ENCODE measurements around the gene PRKAG2.
"Not testable (repeated sequence)": the region's sequence is repeated elsewhere in the genome, so short reads cannot be mapped to it uniquely, and the experiment has no call there.

PRKAG2 gene

DNA sequence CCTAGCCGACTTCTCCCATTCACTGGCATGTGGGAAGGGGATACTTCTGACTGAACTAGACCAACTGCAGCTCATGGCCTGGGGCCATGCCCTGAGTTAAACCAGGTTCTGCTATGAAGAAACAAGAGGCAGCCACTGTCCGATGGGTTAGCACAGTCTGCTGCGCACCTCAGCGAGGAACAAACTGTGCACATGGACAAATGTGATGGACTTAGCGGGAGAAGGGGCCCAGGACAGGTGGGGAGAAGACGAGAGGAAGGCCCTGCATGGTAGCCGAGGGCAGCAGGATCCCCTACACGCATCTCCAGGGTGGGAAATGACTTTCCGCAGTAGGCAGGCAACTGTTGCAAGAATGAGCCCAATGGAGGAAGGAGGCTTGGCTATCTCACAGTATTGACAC, 115.0 kb downstream of the PRKAG2 start:
- DNase-seq = no peak

GRCh38 chr7:151761231-151761630, 115.7 kb downstream of the PRKAG2 start:
- DNase-seq = no peak

GRCh38 chr7:151759591-151760042, 117.3 kb downstream of the PRKAG2 start:
- peak; percentile 58 for DNase-seq

DNA sequence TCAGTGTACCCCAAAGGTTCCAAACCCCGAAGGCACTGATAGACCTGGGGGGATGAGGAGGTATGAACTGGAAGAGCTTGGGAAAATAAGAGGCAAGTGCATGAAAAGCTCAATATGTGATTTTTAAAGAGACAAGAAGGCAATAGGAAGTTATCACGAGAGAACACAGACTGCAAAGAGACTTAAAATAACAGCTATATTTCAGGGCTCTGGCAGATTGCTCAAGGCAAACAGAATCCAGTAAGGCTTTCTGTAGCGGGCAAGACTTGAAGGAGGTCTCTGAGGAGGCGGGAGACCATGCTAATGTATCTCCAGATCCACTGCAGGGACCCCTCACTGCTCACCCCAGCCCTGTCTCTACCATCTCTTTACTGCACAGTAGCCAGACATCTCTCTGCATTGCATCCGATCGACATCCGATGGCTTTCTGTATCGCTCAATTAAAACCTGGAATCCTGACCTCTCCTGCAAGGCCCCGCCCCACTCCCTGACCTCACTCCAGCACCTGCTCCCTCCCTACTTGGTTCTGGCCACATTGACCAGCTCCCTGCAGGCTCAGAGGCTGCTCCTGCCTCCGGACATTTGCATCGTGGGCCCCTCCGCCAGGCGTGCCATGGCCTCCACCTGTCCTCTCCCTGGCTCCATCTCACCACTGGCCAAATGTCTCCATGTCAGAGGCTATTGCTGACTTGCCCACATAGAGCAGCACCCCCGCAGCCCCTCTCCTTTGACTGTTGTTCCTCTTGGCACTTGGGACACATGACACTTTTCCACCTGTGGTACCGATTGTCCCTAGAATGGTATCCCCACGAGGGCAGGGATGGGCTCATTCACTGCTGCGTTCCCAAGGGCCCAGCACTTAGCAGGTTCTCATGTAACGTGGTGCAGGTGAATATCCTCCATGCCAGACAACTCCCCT, 118.0 kb downstream of the PRKAG2 start:
- no peak for DNase-seq

DNA sequence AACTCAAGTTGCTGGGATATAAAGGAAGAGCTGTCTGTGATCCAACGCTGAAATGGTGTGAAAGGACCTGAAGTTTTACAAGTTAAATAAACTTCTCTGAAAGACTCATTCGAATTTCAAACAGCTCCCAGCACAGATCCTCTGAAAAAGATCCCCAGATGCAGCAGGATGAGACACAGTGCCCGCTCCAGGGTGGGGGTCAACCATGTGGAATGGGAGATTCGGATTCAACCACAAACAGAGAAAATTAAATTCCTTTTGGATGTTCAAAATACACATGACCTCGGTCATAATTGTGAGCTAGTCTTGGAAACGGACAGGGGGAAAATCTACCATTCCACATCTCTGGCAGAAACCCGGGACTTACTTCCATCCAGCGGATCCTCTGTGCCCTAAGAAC, 119.6 kb downstream of the PRKAG2 start:
- DNase-seq = no peak

DNA sequence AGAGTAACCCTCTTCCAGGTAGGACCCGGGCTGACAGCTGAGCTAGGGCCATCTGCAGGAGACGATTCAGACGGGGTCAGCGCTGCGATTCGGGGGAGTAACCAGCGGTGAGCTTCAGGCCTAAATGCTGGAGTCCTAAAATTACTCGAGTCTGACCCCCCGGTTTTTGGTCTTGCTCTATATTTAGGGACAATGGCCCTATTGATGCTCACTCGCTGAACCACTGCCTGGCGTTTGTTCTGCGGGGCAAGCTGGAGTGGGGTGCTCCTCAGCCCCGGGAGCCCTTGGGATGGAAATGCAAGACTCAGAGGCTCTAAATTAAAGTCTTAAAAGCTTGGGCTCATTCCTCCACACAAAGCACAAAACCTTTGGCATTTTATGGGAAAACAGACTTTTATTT, 120.0 kb downstream of the PRKAG2 start:
- DNase-seq = no peak

GRCh38 chr7:151756076-151756731, 120.7 kb downstream of the PRKAG2 start:
- peak; percentile 70 for DNase-seq

GRCh38 chr7:151755131-151755801, 121.6 kb downstream of the PRKAG2 start:
- no peak for DNase-seq

DNA sequence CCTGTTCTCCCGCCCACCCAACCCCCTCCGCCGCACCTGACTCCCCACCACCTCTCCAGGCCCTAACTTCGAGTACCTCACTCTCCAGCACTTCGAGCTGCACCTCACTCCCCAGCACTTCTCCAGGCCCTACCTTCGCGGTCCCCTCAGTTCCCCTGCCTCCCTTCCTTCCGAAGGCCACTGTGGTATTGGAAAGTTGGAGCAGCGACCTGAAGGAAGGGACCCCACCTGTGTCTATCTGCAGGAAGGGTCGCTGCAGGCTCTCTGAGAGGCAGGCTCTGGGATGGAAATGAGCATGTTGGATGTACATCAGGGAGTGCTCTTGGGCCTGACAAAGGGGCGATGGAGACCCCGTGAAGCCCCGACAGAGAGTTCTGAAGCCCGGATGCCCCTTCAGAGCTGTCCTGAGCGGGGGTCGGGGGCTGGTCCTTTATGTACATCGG, 122.2 kb downstream of the PRKAG2 start:
- no peak for DNase-seq

DNA sequence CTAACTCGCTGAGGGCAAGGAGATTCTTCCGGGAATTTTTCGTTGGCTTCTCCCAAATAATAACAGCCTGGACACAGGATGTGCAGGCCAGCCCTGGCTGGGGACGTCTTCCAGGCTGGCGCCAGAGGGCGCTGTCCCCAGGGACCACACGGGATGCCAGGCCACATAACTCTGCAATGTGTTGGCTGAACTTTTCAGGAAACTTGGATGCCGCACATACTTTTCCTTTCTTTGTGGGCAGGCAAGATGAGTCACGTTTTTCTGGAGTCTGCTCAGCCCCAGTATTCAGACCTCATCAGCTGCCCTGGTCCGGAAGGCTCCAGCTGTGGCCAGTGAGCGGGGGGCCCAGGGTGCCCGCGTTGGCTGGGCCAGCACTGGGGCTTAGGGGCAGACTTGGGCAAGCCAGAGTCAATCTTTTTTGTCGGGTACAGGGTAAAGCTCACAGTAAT, 122.7 kb downstream of the PRKAG2 start:
- no peak for DNase-seq

- no peak for DNase-seq
These were observed 123.9 kb downstream of the PRKAG2 start for GRCh38 chr7:151752816-151753595.

GRCh38 chr7:151752037-151752436, 124.9 kb downstream of the PRKAG2 start:
- DNase-seq = no peak

GRCh38 chr7:151748733-151749132, 128.2 kb downstream of the PRKAG2 start:
- DNase-seq = no peak

GRCh38 chr7:151748021-151748420, 128.9 kb downstream of the PRKAG2 start:
- not testable (repeated sequence) for DNase-seq

GRCh38 chr7:151745706-151746105, 131.2 kb downstream of the PRKAG2 start:
- DNase-seq = no peak

DNA sequence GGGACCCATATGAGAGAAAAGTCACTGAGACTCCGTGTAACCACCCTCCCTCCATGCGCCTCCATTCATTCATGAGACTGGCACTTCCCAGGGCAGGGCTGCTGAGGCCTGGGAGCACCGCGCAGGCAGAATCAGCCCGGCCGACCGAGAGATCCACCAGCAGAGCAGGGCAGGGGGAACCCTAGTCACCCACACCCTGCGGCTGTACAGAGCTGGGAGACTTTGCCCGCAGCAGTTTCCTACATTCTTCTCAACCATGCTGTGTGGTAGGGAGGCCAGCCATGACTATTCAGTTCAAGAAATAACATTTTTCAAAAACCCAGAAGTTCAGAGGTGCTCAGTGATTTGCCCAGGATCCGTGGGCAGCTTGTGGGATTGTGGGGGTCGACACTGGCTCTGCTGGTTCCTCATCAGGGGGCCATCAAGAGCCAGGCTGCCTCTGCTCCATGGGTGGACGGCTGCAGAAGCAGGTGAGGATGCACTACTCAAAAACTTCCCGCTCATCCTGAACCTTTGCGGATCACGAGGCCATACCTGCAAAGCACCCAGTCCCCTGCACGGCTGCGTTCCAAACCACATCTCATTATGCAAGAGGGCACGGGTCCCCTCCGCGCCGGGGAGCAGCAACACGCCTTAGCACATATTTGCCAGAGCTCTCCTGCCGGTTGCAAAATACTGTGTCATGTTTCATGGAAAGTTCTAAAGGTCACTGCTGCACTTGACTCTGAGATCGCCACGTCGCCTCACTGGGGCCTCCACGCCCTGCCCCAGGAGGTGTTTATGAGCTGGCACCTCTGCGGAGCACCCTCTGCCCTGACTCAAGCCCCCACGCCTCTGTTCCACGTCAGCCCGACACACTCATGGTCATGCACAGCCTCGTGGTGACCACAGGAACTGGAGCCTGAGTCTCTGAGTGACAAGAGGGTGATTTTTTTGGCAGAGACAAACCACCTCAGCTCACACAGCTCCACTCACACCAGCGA, 132.0 kb downstream of the PRKAG2 start:
- DNase-seq = peak; percentile 74

DNA sequence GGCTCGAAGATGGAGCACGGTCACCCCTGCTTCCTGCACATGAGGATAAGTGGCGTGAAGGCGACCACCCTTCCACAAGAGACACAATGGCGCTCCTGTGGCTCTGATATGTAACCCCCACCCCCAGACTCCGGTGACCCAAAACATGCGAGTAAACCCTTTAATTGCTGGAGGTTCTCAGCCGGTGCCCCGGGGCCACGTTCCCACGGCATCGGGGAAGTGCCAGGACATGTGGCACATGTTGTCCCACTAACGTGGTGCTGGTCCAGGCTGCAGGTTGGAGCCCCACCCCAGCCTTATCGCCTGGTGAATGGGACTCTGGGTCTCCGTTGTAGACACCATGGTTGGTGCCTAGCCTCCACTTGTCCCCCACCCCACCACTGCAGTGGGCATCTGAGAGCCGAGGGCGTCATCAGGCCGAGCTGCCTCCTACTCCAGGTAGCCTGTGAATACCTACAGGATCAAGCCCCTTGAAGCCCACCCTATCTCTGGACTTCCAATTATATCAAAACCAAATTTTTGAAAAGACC, 132.8 kb downstream of the PRKAG2 start:
- DNase-seq = no peak

GRCh38 chr7:151743481-151743983, 133.4 kb downstream of the PRKAG2 start:
- no peak for DNase-seq

GRCh38 chr7:151742713-151743480, 134.0 kb downstream of the PRKAG2 start:
- no peak for DNase-seq

DNA sequence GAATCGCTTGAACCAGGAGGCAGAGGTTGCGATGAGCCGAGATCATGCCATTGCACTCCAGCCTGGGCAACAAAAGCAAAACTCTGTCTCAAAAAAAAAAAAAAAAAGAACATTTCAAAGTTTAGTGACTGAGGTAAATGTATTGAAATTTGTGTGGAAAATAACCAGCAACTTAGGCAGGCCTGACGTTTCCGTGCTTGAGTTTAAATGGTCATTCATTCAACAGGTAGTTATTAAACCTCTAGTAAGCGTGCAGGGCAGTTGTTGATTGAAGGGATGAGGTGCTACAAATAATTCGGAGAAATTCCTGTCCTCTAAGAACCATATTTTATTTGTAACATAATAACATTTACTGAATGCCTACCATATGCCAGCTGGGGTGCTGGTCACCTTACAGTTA, 135.3 kb downstream of the PRKAG2 start:
- no peak for DNase-seq

All from stimulated activated CD4-positive, alpha-beta T cell treated with anti-CD3 and anti-CD28 coated beads, Interleukin-1b, Interleukin-23, amount 100 ng/mL, for 48 hours (primary cell).